Stimulated activated naive CD8-positive, alpha-beta T cell treated with anti-CD3 and anti-CD28 coated beads, Interleukin-15, Interleukin-2, amounts not matched to agents 100 ng/mL and 50 ng/mL, for 24 hours (primary cell): ENCODE measurements around the gene PVRIG.
"Not testable (repeated sequence)": the region's sequence is repeated elsewhere in the genome, so short reads cannot be mapped to it uniquely, and the experiment has no call there.

Experiments
- H3K27ac Mint-ChIP-seq: one replicate; pipeline ENCODE4 v1.8.0; 2021; ENCODE audit warnings: mild to moderate bottlenecking, mixed read lengths
- H3K27me3 Mint-ChIP-seq: one replicate; pipeline ENCODE4 v1.8.0; 2021; ENCODE audit warnings: mixed read lengths
- H3K36me3 Mint-ChIP-seq: one replicate; pipeline ENCODE4 v1.8.0; 2021; ENCODE audit warnings: low read depth, mixed read lengths
- H3K4me1 Mint-ChIP-seq: one replicate; pipeline ENCODE4 v1.8.0; 2021; ENCODE audit warnings: low read depth, mixed read lengths
- H3K4me3 Mint-ChIP-seq: one replicate; pipeline ENCODE4 v1.8.0; 2021; ENCODE audit warnings: mild to moderate bottlenecking, mixed read lengths
- H3K9me3 Mint-ChIP-seq: one replicate; pipeline ENCODE4 v1.8.0; 2021; ENCODE audit warnings: mixed read lengths

The PVRIG gene

GRCh38 chr7:100269306-100270045 lies 49.7 kb downstream of the PVRIG start:
- H3K27me3 Mint-ChIP-seq, H3K4me3 Mint-ChIP-seq: not testable (repeated sequence)

GRCh38 chr7:100270046-100270918 lies 50.5 kb downstream of the PVRIG start:
- not testable (repeated sequence) for H3K9me3 Mint-ChIP-seq, H3K27ac Mint-ChIP-seq, H3K36me3 Mint-ChIP-seq, H3K27me3 Mint-ChIP-seq
- Mint-ChIP-seq H3K4me3 (peak overlapping the region; percentile 78), H3K4me1 (peaks cover 24% of the 10 kb centered on the region)

More at GRCh38 chr7:100269306-100270045, 49.7 kb downstream of the PVRIG start:
- H3K27ac Mint-ChIP-seq, H3K36me3 Mint-ChIP-seq, H3K9me3 Mint-ChIP-seq: not testable (repeated sequence)
- peaks cover 24% of the 10 kb centered on the region for H3K4me1 Mint-ChIP-seq
